HEK293 (cell line): ENCODE measurements around the gene UBR7.

Experiments
- ZNF214 ChIP-seq: fragments of 450-650 bp; formaldehyde crosslinking; IDR thresholded peaks from 2 replicates; pipeline ENCODE4 v1.5.1; 2017; ENCODE audit warnings: missing biosample characterization, mild to moderate bottlenecking, missing genetic modification characterization, borderline replicate concordance
- ZNF266 ChIP-seq: fragments of 450-650 bp; formaldehyde crosslinking; IDR thresholded peaks from 2 replicates; pipeline ENCODE4 v1.5.1; 2016; ENCODE audit warnings: missing biosample characterization, missing genetic modification characterization, low read depth
- ZNF274 ChIP-seq, 2 experiments: fragments of 200-500 bp in 1 of 2; fragments of 450-650 bp in 1 of 2; sonication (Bioruptor generic) in 1 of 2; formaldehyde crosslinking in 1 of 2; IDR thresholded peaks; 2 replicates each; pipeline versions ENCODE4 v1.5.1 to v1.6.1; 2014 to 2016; ENCODE audit warnings: borderline replicate concordance in 1 of 2, inconsistent platforms in 1 of 2, low read length in 1 of 2, missing biosample characterization in 1 of 2, missing genetic modification characterization in 1 of 2
- ZNF830 ChIP-seq: fragments of 450-650 bp; IDR thresholded peaks from 2 replicates; pipeline ENCODE4 v1.5.0; 2018; ENCODE audit warnings: missing biosample characterization, missing genetic modification characterization, low read depth, mild to moderate bottlenecking, moderate library complexity
- ZXDB ChIP-seq: fragments of 450-650 bp; formaldehyde crosslinking; IDR thresholded peaks from 2 replicates; pipeline ENCODE4 v1.5.1; 2016; ENCODE audit warnings: missing biosample characterization, missing genetic modification characterization
- TF ChIP-seq, protein P1 (sequence below): fragments of 450-650 bp; formaldehyde crosslinking; IDR thresholded peaks from 2 replicates; pipeline ENCODE4 v1.5.1; 2016; ENCODE audit warnings: missing biosample characterization, missing genetic modification characterization
- TF ChIP-seq, protein P2 (sequence below): fragments of 450-650 bp; formaldehyde crosslinking; IDR thresholded peaks from 2 replicates; pipeline ENCODE4 v1.5.1; 2017; ENCODE audit warnings: missing biosample characterization, missing genetic modification characterization
- TF ChIP-seq, protein P3 (sequence below): fragments of 450-650 bp; formaldehyde crosslinking; IDR thresholded peaks from 2 replicates; pipeline ENCODE4 v1.5.1; 2016; ENCODE audit warnings: missing biosample characterization, missing genetic modification characterization
- TF ChIP-seq, protein P4 (sequence below): fragments of 450-650 bp; formaldehyde crosslinking; IDR thresholded peaks from 2 replicates; pipeline ENCODE4 v1.5.1; 2016; ENCODE audit warnings: missing biosample characterization, missing genetic modification characterization

- TF ChIP-seq ZNF274 (IDR thresholded peaks at IDR 0.05; ENCODE audit: low read length) = no peak
- TF ChIP-seq ZNF274 (tag by site-specific recombination; IDR thresholded peaks at IDR 0.05; ENCODE audit: borderline replicate concordance) = no peak
- TF ChIP-seq ZNF266 (tag by site-specific recombination) = no peak
- TF ChIP-seq, protein P1, sequence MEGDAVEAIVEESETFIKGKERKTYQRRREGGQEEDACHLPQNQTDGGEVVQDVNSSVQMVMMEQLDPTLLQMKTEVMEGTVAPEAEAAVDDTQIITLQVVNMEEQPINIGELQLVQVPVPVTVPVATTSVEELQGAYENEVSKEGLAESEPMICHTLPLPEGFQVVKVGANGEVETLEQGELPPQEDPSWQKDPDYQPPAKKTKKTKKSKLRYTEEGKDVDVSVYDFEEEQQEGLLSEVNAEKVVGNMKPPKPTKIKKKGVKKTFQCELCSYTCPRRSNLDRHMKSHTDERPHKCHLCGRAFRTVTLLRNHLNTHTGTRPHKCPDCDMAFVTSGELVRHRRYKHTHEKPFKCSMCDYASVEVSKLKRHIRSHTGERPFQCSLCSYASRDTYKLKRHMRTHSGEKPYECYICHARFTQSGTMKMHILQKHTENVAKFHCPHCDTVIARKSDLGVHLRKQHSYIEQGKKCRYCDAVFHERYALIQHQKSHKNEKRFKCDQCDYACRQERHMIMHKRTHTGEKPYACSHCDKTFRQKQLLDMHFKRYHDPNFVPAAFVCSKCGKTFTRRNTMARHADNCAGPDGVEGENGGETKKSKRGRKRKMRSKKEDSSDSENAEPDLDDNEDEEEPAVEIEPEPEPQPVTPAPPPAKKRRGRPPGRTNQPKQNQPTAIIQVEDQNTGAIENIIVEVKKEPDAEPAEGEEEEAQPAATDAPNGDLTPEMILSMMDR = no peak
- TF ChIP-seq, protein P2, sequence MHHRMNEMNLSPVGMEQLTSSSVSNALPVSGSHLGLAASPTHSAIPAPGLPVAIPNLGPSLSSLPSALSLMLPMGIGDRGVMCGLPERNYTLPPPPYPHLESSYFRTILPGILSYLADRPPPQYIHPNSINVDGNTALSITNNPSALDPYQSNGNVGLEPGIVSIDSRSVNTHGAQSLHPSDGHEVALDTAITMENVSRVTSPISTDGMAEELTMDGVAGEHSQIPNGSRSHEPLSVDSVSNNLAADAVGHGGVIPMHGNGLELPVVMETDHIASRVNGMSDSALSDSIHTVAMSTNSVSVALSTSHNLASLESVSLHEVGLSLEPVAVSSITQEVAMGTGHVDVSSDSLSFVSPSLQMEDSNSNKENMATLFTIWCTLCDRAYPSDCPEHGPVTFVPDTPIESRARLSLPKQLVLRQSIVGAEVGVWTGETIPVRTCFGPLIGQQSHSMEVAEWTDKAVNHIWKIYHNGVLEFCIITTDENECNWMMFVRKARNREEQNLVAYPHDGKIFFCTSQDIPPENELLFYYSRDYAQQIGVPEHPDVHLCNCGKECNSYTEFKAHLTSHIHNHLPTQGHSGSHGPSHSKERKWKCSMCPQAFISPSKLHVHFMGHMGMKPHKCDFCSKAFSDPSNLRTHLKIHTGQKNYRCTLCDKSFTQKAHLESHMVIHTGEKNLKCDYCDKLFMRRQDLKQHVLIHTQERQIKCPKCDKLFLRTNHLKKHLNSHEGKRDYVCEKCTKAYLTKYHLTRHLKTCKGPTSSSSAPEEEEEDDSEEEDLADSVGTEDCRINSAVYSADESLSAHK (tag by site-specific recombination) = no peak
- TF ChIP-seq, protein P3, sequence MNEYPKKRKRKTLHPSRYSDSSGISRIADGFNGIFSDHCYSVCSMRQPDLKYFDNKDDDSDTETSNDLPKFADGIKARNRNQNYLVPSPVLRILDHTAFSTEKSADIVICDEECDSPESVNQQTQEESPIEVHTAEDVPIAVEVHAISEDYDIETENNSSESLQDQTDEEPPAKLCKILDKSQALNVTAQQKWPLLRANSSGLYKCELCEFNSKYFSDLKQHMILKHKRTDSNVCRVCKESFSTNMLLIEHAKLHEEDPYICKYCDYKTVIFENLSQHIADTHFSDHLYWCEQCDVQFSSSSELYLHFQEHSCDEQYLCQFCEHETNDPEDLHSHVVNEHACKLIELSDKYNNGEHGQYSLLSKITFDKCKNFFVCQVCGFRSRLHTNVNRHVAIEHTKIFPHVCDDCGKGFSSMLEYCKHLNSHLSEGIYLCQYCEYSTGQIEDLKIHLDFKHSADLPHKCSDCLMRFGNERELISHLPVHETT (tag by site-specific recombination) = no peak
- TF ChIP-seq, protein P4, sequence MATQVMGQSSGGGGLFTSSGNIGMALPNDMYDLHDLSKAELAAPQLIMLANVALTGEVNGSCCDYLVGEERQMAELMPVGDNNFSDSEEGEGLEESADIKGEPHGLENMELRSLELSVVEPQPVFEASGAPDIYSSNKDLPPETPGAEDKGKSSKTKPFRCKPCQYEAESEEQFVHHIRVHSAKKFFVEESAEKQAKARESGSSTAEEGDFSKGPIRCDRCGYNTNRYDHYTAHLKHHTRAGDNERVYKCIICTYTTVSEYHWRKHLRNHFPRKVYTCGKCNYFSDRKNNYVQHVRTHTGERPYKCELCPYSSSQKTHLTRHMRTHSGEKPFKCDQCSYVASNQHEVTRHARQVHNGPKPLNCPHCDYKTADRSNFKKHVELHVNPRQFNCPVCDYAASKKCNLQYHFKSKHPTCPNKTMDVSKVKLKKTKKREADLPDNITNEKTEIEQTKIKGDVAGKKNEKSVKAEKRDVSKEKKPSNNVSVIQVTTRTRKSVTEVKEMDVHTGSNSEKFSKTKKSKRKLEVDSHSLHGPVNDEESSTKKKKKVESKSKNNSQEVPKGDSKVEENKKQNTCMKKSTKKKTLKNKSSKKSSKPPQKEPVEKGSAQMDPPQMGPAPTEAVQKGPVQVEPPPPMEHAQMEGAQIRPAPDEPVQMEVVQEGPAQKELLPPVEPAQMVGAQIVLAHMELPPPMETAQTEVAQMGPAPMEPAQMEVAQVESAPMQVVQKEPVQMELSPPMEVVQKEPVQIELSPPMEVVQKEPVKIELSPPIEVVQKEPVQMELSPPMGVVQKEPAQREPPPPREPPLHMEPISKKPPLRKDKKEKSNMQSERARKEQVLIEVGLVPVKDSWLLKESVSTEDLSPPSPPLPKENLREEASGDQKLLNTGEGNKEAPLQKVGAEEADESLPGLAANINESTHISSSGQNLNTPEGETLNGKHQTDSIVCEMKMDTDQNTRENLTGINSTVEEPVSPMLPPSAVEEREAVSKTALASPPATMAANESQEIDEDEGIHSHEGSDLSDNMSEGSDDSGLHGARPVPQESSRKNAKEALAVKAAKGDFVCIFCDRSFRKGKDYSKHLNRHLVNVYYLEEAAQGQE (tag by site-specific recombination) = no peak
- TF ChIP-seq ZXDB (tag by site-specific recombination) = no peak
- no peak for TF ChIP-seq ZNF214 (tag by site-specific recombination)
- TF ChIP-seq ZNF830 (tag by site-specific recombination) = no peak
Observed at GRCh38 chr14:93175492-93175891, 31.6 kb upstream of the UBR7 start.
